Measurements from ENCODE around the gene RHOC. TPM values are rescaled to one million over a fixed set of nuclear protein-coding genes. Genes with fewer than 3 reads are reported as not detected.

RHOC gene
- total and polyA plus RNA-seq, 2 donors (not counting 1 experiment from before 2014, with no cell fraction given): 484 to 857 TPM

DNA sequence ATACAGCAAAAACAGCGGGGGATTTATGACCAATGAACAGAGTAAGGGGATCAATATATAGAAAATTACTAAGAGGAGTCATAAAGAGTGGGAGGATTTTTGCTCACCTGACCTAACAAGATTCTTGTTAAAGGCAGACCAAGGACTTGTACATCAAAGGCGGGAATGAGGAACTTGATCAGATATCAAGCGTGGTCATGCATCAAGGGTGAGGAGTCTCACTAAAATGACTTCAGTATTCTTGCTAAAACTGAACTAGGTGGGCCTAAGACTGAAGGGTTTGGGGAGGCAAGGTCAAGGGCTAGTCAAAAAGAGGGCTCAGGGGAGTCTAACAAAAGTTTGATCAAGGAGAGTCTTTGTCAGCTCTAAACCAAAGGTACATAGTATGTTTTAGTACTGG lies 30.4 kb downstream of the RHOC start:
- H3K27ac ChIP-seq (ENCODE audit: insufficient read depth, low read length): no peak overlapping the region
- no peaks in the 10 kb centered on the region for H3K9me3 ChIP-seq (ENCODE audit: control insufficient read depth, insufficient read depth, low read depth, low read length)
- TF ChIP-seq, protein P1, sequence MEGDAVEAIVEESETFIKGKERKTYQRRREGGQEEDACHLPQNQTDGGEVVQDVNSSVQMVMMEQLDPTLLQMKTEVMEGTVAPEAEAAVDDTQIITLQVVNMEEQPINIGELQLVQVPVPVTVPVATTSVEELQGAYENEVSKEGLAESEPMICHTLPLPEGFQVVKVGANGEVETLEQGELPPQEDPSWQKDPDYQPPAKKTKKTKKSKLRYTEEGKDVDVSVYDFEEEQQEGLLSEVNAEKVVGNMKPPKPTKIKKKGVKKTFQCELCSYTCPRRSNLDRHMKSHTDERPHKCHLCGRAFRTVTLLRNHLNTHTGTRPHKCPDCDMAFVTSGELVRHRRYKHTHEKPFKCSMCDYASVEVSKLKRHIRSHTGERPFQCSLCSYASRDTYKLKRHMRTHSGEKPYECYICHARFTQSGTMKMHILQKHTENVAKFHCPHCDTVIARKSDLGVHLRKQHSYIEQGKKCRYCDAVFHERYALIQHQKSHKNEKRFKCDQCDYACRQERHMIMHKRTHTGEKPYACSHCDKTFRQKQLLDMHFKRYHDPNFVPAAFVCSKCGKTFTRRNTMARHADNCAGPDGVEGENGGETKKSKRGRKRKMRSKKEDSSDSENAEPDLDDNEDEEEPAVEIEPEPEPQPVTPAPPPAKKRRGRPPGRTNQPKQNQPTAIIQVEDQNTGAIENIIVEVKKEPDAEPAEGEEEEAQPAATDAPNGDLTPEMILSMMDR (conservative IDR thresholded peaks at IDR 0.05 in 1 of 2, IDR thresholded peaks at IDR 0.05 in 1 of 2; ENCODE audit: low read depth in 1 of 2, low read length in 2 of 2): no peak
- TF ChIP-seq EZH2 (IDR thresholded peaks at IDR 0.05; ENCODE audit: low read length, missing control alignments): no peak
- H3K36me3 ChIP-seq (ENCODE audit: control insufficient read depth, insufficient read depth, low read length): no peaks in the 10 kb centered on the region
- no peak overlapping the region for H3K4me2 ChIP-seq (ENCODE audit: extremely low read depth, insufficient read depth, low read length)
- H4K20me1 ChIP-seq (ENCODE audit: control insufficient read depth, extremely low read depth, insufficient read depth, low read length): no peaks in the 10 kb centered on the region
- no peak for DNase-seq (ENCODE audit: low read depth in 2 of 2)
- no peaks in the 10 kb centered on the region for H3K27me3 ChIP-seq (ENCODE audit: control insufficient read depth, insufficient read depth, low read length)
- H3K4me1 ChIP-seq (ENCODE audit: control insufficient read depth, extremely low read depth, insufficient read depth, low read length): peaks cover 10% of the 10 kb centered on the region
- H3K9ac ChIP-seq (ENCODE audit: insufficient read depth, low read length): no peak overlapping the region
- H2AFZ ChIP-seq (ENCODE audit: low read length): no peak overlapping the region
- H3K4me3 ChIP-seq (replicated peaks in 1 of 4; ENCODE audit: control extremely low read depth in 1 of 4, insufficient read depth in 1 of 4, low read depth in 3 of 4, low read length in 4 of 4): no peak overlapping the region
- H3K79me2 ChIP-seq (ENCODE audit: control insufficient read depth, insufficient read depth, low read length): peaks cover 11% of the 10 kb centered on the region

DNA sequence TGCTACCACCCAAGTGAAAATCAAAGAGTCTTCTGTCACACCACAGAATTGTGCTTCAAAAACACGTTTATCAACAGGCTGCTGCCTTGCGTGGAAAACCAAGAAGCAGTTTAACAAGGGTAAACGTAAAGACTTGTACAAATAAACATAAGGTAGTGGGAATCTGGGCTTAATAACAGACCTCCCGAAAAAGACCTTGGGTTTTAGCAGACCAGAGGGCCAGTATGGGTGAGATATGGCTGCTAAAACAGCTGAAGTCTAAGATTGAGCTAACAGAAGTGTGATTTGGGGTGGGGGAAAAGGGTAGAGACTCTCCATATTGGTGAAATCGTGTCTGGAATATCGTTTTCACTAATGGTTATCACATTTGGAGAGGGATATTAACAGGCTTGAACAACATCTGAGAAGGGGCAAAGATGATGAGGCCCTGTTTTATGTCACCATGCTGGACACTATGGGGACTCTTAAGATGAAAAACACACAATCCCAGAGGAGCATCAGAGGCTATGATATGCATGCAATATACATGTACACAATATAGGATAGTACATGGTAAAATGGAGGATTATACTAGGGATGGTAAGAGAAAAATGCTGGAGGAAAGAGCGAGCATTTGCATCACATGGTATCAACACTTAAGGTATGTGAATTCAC lies 31.1 kb downstream of the RHOC start:
- Histone ChIP-seq H3K9ac (ENCODE audit: insufficient read depth, low read length) (peak overlapping the region; percentile 91), H3K79me2 (ENCODE audit: control insufficient read depth, insufficient read depth, low read length) (peaks cover 11% of the 10 kb centered on the region), H3K4me1 (ENCODE audit: control insufficient read depth, extremely low read depth, insufficient read depth, low read length) (peaks cover 10% of the 10 kb centered on the region), H2AFZ (ENCODE audit: low read length) (peak overlapping the region; percentile 55), H3K4me2 (ENCODE audit: extremely low read depth, insufficient read depth, low read length) (peak overlapping the region; percentile 91), H3K27ac (ENCODE audit: insufficient read depth, low read length) (peak overlapping the region; percentile 78), H3K27me3 (ENCODE audit: control insufficient read depth, insufficient read depth, low read length) (no peaks in the 10 kb centered on the region), H3K9me3 (ENCODE audit: control insufficient read depth, insufficient read depth, low read depth, low read length) (no peaks in the 10 kb centered on the region), H4K20me1 (ENCODE audit: control insufficient read depth, extremely low read depth, insufficient read depth, low read length) (no peaks in the 10 kb centered on the region), H3K36me3 (ENCODE audit: control insufficient read depth, insufficient read depth, low read length) (no peaks in the 10 kb centered on the region), H3K4me3 (replicated peaks in 1 of 4; ENCODE audit: control extremely low read depth in 1 of 4, insufficient read depth in 1 of 4, low read depth in 3 of 4, low read length in 4 of 4) (peak overlapping the region; percentile 79 to 85 (median 82))
- TF ChIP-seq EZH2 (IDR thresholded peaks at IDR 0.05; ENCODE audit: low read length, missing control alignments): no peak
- TF ChIP-seq, protein P1 (conservative IDR thresholded peaks at IDR 0.05 in 1 of 2, IDR thresholded peaks at IDR 0.05 in 1 of 2; ENCODE audit: low read depth in 1 of 2, low read length in 2 of 2): no peak
- DNase-seq (ENCODE audit: low read depth in 2 of 2): peak in 1 of 2 donors; percentile 9

DNA sequence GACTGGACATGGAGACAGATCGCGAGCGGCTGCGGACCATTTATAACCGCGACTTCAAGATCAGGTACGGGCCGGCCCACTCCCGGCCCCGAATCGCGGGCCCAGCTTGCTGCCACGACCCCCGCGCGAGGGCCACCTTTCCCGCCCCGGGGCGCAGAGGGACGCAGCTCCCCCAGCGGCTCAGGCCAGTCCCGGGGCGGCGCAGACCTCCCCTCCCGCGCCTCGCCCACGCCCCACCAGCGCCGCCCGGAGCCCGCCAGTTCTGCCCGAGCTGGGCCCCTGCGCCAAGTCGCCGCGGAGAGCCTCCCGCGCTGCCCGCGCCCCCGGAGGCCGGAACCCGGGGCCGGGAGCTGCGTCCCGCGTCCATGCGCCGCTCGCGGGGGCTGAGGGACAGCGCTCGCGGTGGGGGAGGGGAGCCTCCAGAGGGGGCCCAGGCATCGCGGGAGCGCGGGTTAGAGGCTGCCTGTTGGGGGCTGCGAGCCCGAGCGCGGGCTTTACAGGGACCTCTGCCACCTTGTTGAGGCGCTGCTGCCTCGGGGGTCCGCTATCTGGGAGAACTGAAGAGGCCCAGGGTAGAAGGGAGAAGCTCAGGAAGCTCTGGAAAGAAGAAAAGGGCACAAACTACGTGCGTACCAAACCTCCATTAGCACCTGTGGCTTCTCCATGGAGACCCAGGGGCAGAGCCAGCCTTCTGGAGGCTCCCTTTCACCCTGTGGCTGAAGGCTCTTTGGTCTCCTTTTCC lies 31.8 kb downstream of the RHOC start:
- peak overlapping the region; percentile 62 for H2AFZ ChIP-seq (ENCODE audit: low read length)
- peak overlapping the region; percentile 78 for H3K27ac ChIP-seq (ENCODE audit: insufficient read depth, low read length)
- peak overlapping the region; percentile 91 for H3K9ac ChIP-seq (ENCODE audit: insufficient read depth, low read length)
- peak in 1 of 2 donors; percentile 21 for DNase-seq (ENCODE audit: low read depth in 2 of 2)
- peak overlapping the region; percentile 91 for H3K4me2 ChIP-seq (ENCODE audit: extremely low read depth, insufficient read depth, low read length)
- TF ChIP-seq, protein P1 (conservative IDR thresholded peaks at IDR 0.05 in 1 of 2, IDR thresholded peaks at IDR 0.05 in 1 of 2; ENCODE audit: low read depth in 1 of 2, low read length in 2 of 2): peak in 1 of 2 donors; percentile 8
- no peak for TF ChIP-seq EZH2 (IDR thresholded peaks at IDR 0.05; ENCODE audit: low read length, missing control alignments)
- H3K79me2 ChIP-seq (ENCODE audit: control insufficient read depth, insufficient read depth, low read length): peaks cover 11% of the 10 kb centered on the region
- H4K20me1 ChIP-seq (ENCODE audit: control insufficient read depth, extremely low read depth, insufficient read depth, low read length): no peaks in the 10 kb centered on the region
- H3K4me1 ChIP-seq (ENCODE audit: control insufficient read depth, extremely low read depth, insufficient read depth, low read length): peaks cover 10% of the 10 kb centered on the region
- H3K4me3 ChIP-seq (replicated peaks in 1 of 4; ENCODE audit: control extremely low read depth in 1 of 4, insufficient read depth in 1 of 4, low read depth in 3 of 4, low read length in 4 of 4): peak overlapping the region; percentile 79 to 89 (median 84)
- peaks cover 2% of the 10 kb centered on the region for H3K36me3 ChIP-seq (ENCODE audit: control insufficient read depth, insufficient read depth, low read length)
- H3K9me3 ChIP-seq (ENCODE audit: control insufficient read depth, insufficient read depth, low read depth, low read length): no peaks in the 10 kb centered on the region
- no peaks in the 10 kb centered on the region for H3K27me3 ChIP-seq (ENCODE audit: control insufficient read depth, insufficient read depth, low read length)
